GM18517 (cell line): ENCODE results near the gene VIL1.

ENCODE experiments used
- ATAC-seq: cut with Tn5 transposase; IDR thresholded peaks from one replicate; pipeline ENCODE4 v1.9.1; 2021; ENCODE audit warnings: mild to moderate bottlenecking, moderate library complexity; ENCODE audit not compliant: unreplicated experiment

VIL1 gene

DNA sequence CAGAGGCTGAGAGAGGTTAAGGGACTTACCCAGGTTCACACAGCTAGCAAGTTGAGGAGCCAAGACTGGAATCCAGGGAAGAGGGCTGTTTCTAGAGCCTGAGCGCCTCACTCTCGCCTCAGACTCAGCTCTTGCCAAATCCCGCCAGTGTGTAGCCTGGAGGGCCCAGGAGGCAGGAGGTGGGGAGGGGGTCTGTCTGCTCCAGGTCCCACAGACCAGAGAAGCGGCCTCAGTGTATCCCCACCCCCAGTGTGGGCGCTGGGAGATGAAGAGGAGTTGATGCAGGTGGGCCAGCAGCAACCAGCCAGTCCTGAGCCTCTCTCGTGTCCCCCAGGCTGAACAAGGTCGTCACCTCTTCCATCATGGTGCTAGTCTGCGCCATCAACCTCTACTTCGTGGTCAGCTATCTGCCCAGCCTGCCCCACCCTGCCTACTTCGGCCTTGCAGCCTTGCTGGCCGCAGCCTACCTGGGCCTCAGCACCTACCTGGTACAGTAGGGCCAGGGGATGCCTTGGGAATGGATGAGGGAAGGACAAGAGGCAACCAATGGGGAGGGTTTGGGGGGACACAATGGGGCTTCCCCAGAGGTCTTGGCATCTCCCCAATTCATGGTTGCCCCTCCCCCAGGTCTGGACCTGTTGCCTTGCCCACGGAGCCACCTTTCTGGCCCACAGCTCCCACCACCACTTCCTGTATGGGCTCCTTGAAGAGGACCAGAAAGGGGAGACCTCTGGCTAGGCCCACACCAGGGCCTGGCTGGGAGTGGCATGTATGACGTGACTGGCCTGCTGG, 24.4 kb upstream of the VIL1 start:
- no peak for ATAC-seq

DNA sequence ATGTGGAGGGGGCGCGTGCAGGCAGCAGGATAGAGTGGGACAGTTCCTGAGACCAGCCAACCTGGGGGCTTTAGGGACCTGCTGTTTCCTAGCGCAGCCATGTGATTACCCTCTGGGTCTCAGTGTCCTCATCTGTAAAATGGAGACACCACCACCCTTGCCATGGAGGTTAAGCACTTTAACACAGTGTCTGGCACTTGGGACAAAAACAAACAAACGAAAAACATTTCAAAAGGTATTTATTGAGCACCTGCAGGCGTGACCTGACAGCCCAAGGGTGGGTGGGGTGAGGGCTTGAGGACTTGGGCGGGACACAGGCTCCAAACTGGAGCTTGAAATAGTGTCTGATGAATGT, 23.9 kb upstream of the VIL1 start:
- no peak for ATAC-seq

DNA sequence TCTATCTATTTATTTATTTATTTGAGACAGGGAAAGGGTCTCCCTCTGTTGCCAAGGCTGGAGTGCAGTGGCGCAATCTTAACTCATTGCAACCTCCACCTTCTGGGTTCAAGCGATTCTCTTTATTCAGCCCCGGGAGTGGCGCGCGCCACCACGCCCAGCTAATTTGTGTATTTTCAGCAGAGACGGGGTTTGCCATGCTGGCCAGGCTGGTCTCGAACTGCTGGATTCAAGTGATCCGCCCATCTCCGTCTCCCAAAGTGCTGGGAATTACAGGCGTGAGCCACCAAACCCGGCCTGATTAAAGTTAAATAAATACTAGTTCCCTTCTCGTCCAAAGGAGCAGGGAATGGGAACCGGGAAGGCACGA, 23.5 kb upstream of the VIL1 start:
- ATAC-seq, result no peak

DNA sequence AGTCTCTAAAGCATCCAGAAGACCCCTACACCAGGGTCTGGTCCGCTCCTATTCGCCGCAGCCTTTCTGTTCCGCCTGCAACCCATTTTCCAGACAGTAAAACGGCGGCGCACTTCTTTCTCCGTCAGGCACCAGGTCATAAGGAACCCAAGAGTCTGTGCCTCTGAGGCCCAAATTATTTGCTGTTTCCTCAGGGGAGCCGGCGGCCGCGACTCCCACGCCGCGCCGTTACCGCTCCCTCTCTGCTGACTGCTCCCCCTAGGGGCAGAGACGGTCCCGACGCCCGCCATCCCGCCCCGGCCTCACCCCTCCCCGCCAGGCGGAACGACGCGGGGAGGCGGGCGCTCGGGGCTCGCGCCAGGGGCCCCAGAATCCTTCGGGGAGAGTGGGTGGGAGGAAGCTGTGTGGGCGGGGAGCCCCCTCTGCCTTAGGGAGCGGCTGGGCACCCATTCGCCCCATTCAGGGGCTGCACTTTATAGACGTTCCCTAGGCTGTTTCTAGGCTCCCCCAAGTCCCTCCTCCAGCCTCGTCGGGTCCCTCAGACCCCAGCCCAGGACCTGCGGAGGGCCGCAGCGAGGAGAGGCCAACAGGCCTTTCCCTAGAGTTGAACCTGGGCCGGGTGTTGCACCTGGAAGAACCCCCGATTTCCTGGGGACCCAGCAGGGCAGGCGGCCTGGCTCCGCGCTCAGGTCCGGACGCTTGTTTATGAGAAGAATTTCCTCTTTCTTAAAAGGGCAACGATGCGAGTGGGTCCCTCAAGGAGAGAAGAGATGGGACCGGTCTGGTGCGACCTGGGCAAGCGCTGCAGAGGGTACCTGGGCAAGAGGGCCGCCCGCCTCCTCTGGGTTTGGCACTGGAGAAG, 22.9 kb upstream of the VIL1 start:
- peak; percentile 47 for ATAC-seq

DNA sequence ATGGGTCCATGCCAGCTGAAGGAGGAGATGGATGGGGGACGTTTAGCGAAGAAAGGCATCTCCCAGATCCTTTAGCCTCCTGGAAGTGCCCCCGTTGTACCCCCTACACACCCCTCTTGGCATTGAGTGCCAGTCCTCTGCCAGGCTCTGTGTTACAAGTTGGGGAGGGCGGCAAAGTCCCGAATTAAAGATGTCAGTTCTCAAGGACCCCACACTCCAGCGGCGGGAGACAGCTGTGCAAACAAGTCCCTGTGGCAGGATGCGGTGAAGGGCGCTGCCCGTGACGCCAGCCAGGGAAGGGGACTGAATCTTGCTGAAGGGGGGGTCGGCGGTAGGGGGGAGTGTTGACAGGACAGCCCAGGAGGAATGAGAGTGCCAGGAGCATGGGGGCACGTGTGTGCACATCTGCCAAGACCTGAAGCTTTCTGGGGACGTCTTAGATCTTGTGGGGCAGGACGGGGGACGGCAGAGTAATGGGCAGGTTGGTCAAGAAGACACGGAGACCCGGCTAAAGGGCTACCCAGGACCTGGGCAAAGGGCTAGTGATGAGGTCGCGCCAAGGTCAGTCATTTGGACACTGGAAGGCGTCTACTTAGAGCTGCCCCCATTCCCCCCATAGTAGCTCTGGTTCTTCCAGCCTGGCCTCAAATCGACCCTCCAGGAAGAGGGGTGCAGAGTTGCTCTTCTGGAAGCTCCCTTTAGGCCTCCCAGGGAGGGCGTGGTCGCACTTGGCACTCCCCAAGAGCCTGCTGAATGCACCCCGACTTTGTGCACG, 22.0 kb upstream of the VIL1 start:
- no peak for ATAC-seq

DNA sequence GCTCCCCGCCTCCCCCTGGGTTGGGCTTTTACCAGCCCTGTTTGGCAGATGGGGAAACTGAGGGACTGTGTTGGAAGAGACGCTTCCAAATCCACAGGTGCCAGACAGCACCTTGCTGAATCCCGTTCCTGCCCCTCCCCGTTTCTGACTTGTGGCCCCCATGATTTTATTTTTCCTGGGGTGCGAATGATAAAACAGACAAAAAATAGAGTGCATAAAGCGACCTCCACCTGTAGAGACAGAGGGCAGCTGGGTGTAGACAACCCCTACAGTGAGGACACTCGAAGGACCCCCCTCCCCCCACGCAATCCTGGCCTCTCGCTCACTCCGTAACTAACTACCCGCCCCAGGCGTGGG, 21.5 kb upstream of the VIL1 start:
- ATAC-seq, result no peak

DNA sequence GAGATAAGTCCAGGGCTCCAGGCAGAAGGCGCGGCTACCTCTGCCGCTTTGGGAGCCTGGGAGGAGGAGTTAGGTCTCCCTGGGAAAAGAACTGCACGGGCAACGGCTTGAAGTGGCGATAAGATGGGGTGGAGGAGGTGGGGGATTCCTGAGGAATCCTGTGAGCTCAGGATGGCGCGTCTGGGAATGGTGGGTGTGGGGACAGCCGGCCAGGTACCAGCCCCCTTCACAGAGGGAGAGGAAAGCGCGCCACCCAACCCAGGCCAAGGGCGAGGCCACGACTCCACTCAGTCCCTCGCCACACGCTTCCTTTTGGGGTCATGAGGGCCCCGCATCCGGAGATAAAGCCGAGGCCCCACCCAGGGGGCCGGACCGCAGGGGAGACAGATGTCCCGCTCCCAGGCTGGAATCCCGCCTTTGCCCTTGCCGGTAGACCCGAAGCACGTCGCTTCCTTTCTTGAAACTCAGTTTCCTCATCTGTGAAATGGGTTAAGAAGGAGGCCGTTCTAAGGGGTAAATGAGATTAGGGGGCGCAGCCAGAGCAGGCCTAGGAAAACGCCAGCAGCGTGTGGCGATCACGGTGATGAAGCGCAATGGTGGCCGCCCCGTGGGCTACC, 21.0 kb upstream of the VIL1 start:
- ATAC-seq, result no peak

DNA sequence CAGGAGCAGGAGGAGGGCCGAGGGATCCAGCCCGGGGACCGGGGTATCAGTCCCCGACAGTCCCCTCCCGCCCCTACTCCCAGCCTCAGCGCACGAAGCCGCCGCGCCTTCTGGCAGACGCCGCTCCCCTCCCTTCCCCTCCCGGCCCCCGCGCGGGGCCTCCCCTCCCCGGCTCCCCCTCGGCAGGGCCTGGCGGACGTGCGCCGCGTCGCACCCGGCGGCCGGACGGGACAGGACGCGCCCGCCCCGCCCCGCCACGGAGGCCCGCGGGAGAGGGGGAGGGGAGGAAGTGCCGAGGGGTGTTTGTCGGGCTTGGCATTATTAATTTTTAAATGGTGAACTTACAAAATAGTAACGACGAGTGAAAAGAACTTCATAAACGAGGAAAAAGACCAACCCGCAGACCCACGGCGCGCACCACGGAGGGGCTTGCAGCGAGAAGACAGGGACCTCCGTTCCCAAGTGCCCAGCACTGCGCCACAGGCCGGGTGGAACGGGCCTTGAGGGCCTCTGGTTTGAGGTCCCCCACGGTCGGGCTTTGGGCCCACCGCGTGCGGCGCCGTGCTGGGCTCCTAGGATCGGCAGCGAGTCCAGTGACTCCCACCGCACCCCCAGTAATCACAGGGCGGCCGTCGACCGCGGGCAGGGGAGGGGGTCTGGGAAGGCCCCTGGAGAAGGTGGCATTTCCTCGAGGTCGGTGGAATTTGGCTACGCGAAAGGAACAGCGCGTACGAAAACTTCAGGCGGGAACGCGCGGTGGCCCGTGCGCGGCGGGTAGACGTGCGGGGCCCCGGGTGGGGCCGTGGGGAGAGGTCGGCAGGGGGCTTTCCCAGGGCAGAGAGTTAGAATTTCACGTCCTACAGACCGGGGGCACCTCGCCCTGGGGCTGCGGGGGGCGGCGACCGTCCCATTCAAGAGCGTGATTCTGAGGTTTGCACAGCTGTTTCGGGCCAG, 20.2 kb upstream of the VIL1 start:
- ATAC-seq, result no peak

DNA sequence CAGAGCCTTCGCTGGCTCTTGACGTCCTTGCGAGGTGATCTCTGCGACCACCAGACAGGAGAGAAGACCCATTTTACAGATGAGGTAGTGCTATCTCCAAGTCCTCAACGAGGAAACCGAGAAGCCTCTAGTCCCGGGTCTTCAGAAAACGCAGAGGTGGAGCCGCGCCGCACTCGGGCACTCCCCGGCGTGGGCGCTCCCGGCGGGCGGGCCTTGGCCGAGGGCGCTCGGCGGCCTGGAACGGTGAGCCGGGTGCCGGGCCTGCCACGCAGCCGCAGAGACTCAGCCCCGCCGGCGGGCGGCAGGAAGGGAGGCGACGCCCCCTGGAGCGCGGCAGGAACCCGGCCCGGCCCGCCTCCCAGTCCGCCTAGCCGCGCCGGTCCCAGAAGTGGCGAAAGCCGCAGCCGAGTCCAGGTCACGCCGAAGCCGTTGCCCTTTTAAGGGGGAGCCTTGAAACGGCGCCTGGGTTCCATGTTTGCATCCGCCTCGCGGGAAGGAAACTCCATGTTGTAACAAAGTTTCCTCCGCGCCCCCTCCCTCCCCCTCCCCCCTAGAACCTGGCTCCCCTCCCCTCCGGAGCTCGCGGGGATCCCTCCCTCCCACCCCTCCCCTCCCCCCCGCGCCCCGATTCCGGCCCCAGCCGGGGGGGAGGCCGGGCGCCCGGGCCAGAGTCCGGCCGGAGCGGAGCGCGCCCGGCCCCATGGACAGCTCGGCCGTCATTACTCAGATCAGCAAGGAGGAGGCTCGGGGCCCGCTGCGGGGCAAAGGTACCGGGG, 19.3 kb upstream of the VIL1 start, which contains the start of gene CTDSP1:
TSS of gene CTDSP1 (plus strand) at position 478 of the 776 bp plus-strand sequence. CDS start at position 701, 223 bp downstream.
- peak; percentile 33 for ATAC-seq

DNA sequence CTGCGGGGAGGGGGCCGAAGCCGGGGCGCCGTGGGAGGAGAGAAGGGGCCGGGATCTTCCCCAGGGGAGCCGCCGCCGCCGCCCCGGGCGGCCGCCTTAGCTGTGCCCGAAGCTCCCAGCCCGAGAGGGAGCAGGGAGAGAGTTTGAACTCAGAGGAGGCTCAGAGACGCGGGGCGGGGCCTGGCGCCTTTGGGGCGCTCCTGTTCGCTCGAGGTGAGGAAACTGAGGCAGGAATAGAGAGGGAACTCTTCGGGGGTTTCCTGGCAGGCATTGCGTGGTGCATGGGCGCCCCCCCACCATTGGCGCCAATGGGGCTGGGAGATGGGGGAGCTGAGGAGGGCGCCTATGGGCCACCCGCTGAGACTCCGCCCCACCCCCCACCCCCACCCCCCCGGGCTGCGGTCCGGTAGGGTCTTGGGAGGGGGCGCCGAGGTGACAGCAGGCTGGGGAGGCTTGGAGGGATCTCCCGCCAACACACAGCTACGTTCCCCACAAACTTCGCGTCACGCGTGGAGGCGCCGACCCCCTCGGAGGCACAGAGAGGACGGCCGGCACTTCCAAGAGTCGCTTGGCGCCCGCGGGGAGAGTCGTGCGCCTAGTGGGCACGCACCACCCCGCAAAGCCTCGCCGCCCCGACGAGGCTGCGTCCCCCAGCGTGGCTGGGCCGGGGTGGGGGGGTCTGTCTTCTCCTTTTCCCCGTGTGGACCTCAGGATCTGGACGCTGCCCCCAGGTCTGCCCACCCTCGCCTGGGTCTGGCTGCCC, 18.6 kb upstream of the VIL1 start:
- no peak for ATAC-seq

DNA sequence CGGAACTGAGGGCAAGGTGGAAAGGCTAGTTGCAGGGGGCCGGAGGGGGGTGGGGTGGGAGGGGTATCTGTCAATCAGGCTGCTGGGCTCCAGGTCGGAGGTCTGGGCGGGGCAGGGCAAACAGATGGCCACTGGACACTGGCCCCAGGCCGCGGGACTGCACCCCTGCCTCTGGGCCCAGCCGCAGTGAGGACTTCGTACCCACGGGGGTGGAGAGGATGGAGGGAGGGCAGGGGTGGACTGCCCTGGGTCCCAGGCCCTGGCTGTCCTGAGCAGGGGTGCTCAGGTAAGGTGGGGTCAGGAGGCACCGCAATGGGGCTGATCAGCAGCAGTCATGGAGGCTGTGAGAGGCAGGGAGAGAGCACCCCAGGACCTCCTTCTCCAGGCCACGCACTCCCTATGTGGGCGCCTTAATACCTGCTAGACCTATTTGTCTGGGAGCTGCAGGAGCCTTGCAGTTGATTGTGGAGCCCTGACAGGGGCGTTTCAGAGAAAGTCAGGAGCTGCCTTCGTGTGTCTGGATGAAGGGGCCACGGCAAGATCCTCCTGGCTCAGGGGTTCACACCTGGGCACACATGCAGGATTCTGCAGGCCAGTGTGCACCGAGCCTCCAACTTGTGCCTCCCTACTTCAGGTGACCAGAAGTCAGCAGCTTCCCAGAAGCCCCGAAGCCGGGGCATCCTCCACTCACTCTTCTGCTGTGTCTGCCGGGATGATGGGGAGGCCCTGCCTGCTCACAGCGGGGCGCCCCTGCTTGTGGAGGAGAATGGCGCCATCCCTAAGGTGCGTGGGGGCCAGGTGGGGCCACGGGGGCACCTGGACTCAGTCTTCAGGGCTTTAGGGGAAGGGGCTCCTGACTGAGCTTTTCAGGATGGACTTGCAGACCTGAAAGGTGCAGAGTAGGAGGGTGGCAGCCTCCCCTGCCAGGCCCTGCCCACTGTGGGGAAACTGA, 17.7 kb upstream of the VIL1 start:
- ATAC-seq, result no peak

DNA sequence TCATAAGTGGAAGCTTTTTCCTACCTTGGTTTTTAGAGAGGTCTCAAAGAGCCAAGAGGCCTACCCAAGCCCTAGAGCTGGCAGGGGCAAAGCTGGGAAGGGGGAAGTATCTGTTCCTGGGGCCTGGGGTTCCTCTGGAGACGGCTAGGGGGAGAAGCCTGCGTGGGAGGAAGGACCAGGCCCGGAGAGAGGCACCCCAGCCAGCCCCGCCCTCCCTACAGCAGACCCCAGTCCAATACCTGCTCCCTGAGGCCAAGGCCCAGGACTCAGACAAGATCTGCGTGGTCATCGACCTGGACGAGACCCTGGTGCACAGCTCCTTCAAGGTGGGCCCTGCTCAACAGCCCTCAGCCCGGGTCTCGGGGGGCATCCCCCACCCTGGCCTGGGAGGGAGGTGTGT, 17.0 kb upstream of the VIL1 start:
- ATAC-seq, result no peak

DNA sequence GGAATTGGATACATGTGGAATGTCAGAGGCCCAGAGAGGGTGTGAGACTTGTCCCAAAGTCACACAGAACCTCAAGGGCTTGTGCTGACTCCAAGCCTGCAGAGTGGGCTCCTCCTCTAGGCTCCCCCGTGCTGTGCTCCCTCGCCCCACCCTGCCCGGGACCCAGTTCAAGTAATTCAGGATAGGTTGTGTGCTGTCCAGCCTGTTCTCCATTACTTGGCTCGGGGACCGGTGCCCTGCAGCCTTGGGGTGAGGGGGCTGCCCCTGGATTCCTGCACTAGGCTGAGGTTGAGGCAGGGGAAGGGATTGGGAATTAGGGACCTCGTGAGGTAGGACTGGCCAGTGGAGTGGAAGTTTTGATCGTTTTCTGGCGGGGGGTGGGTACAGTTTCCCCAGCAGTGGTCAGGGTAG, 16.4 kb upstream of the VIL1 start:
- no peak for ATAC-seq

DNA sequence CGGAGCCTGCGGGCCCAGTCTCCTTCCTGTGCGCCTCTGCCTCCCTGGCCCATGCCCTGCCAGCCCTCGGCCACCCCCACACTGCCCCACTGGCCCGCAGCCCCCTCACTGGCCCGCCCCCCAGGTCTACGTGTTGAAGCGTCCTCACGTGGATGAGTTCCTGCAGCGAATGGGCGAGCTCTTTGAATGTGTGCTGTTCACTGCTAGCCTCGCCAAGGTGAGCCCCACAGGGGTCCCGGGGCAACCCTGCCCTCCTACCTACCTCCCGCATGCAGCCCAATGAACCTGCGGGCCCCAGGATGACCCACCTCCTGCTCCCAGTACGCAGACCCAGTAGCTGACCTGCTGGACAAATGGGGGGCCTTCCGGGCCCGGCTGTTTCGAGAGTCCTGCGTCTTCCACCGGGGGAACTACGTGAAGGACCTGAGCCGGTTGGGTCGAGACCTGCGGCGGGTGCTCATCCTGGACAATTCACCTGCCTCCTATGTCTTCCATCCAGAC, 16.0 kb upstream of the VIL1 start:
- no peak for ATAC-seq

DNA sequence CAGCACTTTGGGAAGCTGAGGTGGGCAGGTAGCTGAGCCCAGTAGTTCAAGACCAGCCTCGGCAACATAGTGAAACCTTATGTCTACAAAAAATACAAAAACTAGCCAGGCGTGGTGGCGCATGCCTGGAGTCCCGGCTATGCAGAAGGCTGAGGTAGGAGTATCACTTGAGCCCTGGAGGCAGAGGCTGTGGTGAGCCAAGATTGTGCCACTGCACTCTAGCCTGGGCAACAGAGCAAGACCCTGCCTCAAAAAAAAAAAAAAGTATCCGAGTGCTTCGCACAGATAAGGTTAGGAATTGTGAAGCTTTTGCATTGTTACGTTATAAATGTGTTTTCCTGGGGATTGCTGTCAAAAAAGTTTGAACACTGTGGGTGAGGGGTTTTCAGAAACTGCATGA, 15.1 kb upstream of the VIL1 start:
- ATAC-seq, result no peak

DNA sequence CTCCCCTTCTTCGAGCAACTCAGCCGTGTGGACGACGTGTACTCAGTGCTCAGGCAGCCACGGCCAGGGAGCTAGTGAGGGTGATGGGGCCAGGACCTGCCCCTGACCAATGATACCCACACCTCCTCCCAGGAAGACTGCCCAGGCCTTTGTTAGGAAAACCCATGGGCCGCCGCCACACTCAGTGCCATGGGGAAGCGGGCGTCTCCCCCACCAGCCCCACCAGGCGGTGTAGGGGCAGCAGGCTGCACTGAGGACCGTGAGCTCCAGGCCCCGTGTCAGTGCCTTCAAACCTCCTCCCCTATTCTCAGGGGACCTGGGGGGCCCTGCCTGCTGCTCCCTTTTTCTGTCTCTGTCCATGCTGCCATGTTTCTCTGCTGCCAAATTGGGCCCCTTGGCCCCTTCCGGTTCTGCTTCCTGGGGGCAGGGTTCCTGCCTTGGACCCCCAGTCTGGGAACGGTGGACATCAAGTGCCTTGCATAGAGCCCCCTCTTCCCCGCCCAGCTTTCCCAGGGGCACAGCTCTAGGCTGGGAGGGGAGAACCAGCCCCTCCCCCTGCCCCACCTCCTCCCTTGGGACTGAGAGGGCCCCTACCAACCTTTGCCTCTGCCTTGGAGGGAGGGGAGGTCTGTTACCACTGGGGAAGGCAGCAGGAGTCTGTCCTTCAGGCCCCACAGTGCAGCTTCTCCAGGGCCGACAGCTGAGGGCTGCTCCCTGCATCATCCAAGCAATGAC, 14.4 kb upstream of the VIL1 start:
- ATAC-seq, result no peak
